NCI-H2227 treated with DMSO at 0.1 percent for 48 hours (cell line): ENCODE measurements around the gene RAPGEF3.

ENCODE experiments used
- DNase-seq: peaks from one replicate; lab custom pipeline; 2025; lab: John Stamatoyannopoulos, UW

RAPGEF3 gene

DNA sequence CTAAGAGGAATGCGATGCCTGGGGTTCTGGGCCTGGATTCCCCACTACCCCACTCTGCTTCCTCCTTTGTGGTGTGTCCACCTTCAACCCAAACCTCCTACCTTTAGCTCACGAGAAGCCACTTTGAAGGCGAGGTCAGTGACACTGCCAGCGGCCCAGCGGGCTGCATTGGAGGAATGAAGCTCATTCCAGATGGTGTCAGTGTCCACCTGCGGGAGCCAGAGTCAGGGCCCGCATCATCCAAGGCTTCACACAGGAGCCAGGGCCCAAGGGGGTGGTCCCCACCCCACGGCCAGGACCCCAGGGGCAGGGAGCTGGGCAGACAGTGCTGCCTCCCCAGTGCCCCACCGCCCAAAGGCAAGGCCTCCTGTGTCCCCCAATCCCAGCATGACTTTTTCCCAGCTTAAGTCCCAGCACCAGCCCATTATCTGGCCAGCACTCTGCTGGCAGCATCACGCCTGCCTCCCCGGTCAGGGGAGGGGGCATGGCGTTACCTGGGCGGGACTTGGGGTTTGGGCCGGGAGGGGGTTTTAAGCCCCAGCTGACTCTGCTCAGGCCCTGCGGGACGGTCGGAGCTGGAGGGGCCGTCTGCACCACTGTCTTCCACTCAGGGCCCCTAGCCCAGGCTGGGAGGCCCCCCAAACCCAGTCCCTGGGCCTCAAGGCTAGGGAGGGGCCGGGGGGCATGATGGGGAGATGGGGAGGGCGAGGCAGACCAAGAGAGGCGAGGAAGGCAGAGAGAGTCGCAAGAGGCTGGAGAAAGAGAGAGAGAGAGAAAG, 31.2 kb upstream of the RAPGEF3 start:
- no peak for DNase-seq

DNA sequence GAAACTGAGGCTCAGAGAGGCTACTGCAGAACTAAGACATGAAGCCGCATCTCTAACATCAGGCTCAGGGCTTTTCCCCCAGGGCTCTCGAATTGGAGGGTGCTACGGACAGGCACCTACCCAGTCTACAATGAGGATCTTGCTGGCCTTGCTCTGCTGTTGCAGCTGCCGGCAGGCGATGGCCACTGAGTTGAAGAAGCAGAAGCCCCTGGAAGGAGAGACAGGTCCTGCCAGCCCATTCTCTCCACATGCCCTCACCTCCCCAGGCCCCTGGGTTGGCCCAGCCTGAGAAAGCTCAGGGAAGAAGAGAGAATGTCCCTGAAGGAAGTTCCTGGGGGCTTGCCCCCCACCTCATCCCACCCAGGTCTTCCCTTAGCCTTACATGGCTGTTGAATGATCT, 30.5 kb upstream of the RAPGEF3 start:
- DNase-seq, result no peak

DNA sequence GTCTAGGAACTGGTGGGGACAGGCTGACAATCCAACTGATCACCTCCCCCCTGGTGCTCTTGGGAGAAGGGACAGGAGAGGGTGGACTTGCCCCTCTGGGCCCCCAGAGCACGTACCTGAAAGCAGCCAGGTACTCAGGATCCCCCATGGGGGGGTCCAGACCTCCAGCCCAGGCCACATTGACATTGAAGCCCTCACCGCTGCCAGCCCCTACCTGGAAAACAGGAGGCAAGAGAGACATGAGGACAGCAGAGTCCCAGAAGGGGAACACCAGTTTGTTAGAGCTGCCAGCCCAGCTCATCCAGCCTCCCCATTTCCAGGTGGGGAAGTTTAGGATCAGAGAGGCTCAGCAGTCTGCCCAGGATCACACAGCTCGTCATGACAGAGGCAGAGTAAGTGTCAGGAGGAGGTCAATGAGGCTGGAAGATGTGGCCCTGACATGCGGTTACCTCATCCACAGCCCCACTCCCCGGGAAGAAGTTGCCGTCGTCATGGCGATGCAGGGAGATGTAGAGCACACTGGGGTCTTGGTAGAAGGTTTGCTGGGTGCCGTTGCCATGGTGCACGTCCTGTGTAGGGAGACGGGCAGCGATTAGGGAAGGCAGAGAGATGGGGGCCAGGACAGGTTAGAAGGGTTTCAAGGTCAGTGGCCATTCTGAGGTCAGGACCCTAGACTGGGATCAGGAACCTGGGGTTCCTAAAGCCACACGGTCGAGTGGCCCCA, 29.1 kb upstream of the RAPGEF3 start:
- no peak for DNase-seq

DNA sequence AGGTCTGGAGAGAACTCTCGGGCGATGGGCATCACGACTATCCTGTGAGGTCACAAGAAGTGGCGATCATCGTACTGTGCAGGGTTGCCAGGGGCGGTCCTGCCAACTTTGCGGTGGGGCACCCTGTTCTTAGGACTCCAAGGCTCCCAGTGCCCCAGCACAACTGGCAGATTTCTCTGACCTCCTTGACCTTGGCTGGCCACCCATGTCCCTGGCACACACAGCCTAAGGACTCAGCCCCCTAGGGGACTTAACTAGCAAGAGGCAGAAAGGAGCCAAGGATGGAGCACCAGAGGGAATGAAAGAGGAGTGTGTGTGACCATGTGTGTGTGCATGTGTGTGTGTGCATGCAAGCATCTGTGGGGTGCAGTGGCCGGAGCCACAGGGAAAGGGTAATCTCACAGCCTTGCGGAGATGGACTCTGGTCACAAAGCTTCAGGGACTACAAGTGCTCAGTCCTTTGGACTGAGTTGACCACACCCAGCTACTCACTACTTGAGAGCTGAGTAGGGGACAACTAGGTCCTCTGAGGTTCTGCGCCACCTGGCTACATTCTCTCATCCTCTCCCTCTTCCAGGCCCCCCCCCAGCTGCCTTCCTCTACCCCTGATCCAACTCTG, 28.1 kb upstream of the RAPGEF3 start:
- no peak for DNase-seq

DNA sequence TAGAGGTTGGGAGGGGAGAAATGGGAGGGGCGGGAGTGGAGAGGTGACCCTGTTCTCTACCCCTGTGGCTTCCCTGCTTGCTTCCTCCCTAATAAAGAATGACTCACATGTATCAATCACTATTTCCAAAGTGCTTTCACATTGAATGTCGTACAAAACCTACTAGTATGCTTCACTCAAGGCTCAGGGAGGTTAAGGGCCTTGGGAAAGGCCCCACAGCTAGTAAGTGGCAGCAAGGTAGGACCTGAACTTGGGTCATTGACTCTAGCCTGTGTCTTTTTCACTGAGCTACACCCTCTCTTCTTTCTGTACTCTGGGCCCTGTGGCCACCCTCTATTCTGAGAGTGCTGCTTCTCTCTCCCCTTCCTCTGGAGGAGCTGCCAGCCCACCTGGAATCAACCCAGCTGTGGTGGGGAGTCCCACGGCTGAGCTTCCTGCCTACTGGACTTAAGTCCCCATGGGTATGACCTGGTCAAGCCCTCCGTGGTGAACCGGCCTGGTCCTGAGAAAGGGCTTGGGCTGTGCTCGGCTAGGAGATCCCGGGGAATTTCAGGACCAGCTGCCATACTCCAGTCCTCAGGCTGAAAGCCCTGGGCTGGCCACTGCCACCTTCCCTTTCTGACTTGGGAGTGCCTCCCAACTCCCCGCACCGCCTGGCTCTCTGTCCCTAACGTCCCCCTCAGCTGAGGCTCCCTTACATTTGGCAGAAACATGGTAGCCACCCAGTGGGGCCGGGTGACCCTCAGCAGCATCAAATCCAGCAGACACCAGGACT, 27.4 kb upstream of the RAPGEF3 start:
- DNase-seq, result no peak

DNA sequence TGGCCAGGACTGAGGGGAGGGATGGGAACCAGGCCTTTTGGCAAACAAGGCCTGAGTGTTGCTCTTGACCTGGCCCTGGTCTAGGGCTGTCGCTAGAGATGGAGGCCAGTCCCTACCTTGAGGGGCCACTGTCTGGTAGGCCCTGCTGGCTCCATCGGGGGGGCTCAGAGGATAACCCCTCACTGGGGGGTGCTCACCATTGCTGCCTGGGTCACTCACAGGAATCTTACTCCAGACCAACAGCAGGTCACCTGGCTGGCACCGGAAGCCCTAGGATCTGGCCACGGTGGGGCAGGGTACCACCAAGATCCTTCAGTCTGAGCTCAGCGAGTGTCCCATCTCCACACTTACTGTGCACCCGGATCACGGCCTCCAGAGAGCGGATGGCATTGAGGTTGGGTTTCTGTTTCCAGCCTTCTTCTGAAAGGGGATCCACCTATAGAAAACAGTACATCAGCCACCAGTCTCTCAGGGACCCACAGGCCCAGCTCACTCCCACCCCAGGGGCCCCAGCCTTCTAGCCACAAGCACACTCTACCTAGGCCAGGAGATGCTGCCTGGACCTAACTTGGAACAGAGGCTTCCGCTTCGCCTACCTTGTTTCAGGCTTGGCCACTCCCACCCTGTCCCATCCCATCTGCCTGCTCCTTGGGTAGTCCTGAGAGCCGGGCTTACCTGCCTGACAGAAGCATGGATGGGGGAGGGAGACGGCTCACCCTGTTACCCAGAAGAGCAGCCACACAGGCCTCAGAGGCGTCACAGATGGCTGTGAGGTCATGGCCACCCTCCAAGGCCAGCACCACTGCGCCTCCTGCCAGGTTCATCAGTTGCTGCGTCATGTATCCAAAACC, 26.6 kb upstream of the RAPGEF3 start:
- DNase-seq, result no peak

DNA sequence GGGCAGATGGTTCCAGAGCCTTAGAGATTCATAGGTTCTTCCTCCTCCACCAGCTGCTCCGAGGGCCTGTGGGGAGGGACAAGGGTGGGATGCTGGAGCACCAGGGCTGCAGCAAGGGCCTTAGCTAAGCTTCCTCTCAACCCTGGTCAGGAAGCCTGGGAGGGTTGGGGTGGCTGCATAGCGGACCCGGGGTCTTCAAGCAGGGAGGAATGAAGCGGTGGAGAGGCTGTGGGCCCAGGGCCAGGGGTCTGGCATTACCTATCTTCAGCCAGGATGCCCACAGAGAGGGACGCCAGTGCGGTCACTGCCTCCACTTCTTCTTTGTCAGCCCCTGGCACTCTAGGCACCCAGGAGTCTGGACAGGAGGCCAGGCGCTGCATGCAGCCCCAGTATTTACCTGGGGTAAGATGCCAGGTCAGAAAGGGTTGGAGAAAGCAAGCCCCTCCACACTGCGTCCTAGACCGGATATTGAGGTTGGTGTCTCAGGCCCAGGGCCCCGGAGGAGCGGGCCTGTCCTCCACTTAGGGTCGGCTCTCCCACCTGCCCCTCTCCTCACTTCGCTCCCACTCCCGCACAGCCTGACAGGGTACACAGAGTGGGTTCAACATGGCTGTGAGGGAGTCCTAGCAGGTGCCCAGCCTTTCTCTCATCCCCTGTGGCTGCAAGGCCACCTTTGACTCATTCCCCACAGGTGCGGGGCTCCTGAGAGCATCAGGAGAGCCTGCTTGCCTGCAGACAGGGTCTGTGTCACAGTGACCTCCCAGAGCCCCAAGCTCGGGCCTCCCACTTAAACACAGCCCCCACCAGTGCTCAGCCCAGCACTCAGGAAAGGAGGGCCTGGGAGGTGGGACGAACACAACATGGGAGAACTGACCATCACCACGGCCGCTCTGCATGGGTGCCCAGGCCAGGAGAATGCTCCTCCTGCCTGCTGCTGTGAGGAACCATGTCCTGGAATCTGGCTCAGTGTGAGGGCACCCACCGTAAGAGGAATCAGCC, 25.4 kb upstream of the RAPGEF3 start:
- DNase-seq, result no peak

DNA sequence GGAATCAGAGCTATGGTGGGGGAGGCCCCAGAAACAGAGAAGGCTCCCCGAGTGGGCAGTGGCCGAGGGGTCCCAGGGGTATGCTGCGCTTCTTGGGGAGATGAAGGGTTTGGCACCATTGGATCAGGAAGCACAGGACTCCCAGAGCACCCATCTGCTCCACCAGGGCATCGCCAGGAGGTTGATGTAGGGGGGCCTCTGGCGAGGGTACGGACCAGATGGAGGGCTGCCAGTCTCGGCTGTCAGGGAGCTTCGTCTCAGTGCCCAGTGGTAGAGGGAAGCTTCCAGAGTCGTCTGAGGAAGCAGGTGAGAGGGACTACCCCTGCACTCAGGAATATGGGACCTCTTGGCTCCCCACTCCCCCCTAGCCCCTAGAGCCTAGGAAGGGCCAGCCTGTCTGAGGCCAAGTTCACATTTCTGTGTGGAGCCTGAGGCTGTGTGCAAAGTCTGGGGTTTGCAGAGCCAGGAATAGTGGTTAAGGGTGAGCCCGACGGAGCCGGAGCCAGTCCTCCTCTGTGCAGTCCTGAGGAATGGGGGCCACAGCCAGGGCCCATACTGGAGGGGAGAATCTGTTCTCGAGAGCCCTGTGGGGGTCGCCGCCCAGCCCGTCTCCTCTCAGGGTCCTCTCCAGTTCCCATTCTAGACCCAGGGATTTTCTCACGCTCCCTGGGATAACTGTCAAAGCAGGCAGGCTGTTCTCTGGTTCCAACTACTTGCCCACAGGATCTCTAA, 24.5 kb upstream of the RAPGEF3 start:
- no peak for DNase-seq

DNA sequence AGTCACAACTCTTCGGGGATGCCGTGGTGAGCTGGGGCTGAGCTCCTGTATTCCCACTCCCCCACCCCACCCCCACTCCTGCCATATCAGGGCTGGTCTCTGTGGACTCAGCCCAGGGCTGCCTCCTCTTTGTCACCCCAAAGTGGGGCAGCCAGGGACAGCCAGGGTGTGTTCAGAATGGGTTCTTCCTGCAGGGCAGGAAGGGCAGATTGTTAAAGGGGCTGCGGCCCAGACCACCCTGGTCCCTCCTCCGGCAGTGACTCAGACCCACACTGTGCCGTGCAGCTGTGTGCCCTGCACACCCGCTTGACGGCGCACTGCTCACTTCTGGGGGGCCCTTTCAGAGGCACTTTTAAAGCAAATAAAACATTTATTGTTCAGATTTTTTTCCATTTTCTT, 23.7 kb upstream of the RAPGEF3 start:
- no peak for DNase-seq

DNA sequence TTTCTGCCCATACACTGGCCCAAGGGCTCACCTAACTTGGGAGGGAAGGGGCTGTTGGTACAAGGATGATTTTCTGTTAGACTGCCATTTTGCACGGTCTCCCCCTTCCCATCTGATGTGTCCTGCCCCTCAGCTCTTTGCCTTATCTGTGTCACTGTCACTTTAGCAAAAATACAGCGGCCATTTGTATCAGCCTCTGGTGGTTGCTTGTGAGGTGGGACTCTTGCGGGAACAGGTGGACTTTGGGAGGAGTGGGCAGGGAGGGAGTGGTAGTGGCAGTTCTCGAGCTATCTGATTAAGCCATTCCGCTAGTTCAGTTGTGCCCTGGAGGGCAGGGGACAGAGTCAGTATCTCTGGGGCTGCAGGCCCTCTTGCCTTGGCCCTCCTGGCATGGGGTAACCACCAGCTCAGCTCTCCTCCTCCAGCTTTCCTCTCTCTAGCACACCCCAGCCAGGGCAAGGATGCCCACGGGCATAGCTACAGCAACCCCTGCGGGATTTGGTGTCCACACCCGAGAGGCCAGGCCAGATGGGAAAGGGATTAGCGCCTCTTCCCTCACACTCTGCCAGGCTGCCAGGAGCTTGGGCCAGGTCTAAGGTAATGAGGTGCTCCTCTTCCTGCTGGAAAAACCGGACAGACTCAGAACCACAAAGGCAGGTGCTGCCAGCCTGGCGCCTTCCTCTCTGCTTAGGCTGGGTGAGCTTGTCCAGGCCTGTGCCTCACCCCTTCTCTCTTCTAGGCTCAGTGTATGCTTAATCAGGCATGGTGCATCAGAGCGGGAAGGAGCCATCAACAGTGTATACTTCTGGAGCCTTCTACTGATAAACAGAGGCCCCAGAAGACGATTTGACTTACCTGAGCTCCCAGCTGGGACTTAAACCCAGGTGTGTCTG, 23.0 kb upstream of the RAPGEF3 start:
- DNase-seq, result no peak

DNA sequence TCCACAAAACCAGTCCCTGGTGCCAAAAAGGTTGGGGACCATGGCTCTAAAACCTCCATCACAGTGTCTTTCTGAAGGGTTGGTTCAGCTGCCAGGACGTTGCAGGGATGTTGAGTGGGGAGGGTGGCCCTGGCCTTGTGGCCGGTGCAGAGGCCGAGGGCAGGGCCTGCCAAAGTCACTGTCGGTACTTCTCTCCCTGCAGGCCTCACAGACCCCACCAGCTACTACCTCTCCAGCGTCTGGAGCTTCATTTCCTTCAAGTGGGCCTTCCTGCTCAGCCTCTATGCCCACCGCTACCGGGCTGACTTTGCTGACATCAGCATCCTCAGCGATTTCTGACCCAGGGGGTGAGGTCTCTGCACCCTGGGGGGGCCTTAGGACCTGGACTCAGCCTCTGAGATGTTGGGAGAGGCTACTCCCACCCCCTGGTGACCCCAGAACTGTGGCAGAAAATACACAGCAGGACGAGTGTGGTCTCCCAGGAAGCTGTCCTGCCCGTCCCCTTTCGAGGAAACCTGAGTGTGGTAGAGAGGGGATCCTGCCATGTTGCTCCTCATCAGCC, 21.3 kb upstream of the RAPGEF3 start:
- no peak for DNase-seq

DNA sequence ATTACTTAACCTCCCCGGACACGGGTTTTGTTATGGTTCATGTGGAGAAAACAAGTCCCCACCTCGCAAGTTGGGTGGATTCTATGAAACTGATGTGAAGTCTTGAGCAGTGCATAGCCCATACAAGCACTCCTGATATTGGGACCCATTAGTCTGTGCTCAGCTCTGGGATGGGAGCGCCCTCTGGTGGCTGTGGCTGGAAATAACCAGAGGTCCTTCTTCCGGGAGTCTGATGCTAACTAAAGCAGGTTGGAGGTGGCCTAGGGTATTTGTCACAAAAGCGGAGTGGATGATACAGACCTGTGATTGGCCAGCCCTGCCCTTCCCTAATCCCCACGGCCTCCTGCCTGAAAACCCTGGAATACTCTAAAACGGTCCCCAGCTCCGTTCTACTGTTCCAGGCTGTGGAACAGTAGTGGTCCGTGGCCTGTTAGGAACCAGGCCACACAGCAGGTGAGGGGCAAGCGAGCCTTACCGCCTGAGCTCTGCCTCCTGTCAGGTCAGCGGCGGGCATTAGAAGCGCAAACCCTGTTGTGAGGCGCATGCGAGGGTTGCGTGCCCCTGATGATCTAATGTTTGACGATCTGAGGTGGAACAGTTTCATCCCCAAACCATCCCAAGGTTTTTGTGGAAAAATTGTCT, 20.7 kb upstream of the RAPGEF3 start:
- peak; percentile 52 for DNase-seq

DNA sequence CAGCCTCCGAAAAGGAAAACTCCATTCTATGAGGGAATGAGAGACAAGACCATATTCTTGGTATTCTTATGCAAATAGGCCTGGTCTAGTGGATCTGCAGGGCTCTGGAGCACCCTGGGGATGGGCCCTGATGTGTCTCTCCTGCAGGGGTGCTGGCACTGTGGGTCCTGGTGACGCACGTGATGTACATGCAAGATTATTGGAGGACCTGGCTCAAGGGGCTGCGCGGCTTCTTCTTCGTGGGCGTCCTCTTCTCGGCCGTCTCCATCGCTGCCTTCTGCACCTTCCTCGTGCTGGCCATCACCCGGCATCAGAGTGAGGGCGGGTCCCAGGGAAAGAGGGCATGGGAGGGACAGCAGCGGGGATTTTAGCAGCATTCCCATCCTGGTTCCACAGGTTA, 20.2 kb upstream of the RAPGEF3 start:
- DNase-seq, result no peak

DNA sequence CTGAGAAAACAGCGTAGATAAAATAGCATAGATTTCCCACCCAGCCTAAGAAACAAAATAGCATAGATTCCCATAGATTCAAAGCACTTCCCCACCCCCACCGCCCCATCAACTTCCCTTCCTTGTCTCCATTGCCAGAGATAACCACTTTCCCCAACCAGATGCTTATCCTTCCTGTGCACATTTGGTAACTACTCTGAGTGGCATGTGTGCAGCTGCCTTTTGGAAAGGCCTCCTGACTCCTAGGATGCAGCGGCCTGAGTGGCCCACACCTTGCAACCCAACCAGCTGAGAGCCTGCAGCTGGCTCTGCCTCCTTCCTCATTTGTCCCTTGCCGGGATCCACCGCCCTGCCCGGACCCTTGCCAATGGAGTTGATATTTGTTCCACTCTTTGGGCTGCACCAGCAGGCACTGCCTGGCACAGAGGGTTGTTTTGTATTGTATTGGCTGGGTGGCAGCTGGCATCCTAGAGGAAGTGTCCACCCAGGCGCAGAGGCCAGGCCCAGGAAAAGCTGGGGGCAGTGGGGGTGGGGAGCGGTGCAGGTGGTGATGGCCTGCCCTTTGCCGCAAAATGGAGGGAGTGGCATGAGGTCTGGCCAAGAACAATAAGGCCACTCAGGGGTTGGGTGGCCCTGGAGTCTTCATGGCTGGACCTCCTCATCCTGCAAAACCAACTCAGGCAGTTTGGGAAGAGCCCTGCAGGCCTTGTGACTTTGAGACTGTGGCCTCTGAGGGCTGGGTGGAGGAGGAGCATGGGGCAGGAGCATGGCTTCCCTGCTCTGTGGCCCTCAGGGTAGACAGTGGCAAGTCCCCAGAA, 19.3 kb upstream of the RAPGEF3 start:
- DNase-seq, result no peak

DNA sequence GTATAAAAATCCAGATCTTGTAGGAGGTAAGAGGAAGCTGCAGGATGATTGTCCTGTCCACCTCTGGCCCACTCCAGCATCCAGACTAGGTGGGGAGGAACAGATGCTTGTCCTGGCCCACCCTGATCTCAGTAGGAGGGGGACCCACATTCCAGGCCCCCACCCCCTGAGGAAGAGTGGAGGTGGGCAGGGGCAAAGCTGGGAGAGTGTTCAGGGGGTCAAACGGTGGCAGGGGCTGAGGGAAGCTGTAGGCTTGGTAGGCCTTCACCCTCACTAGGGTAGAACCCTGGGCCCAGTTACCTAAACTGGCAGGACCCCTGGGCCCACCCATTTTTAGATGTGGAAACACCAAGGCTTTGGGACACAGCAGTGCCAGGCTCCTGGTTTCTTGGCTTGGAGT, 18.5 kb upstream of the RAPGEF3 start:
- DNase-seq, result no peak

DNA sequence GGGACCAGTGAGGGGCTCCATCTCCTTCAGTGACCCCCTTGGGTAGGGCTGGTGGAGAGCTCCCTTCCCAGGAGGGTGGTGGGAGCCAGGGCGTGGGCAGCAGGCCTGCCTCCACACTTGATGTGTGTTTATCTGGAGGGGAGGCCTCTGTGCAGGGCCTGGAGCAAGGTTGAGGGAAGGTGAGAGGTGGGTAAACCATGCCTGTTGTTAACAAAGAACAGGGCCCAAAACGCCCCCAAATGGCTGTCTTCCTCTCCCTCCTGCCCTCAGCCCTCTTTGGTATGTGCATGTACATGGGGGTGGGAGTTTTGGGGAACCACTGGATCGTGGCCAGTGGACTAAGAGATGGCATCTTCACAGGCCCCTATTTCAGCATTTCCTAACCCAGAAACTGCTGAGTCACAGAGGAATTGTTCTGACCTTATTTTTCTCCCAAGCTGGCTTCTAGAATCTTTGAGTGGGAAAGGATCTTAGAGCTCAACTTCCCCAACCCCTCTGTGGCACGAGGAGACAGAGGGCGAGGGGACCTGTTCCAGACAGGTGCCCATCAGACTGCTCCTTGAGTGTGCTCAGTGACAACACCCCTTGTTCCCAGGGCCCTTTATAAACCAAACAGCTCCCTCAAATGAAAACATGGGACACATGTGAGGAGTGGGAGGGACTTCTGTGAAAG, 17.9 kb upstream of the RAPGEF3 start:
- no peak for DNase-seq
